ENCODE results near the gene STRIP2.

STRIP2 gene

GRCh38 chr7:129536323-129536722 lies 102.1 kb downstream of the STRIP2 start:
- no peak overlapping the region for H3K27ac ChIP-seq (ENCODE audit: low read length)
- H3K27me3 ChIP-seq (ENCODE audit: low read depth, low read length): no peaks in the 10 kb centered on the region
- H3K36me3 ChIP-seq (ENCODE audit: control insufficient read depth in 1 of 2, insufficient read depth in 2 of 2, low read length in 2 of 2): no peaks in the 10 kb centered on the region
- no peak overlapping the region for H3K4me3 ChIP-seq (ENCODE audit: low read depth in 1 of 2, low read length in 2 of 2)
- H3K4me1 ChIP-seq (ENCODE audit: control insufficient read depth in 1 of 2, insufficient read depth in 2 of 2, low read length in 2 of 2): no peaks in the 10 kb centered on the region
- H3K9me3 ChIP-seq (ENCODE audit: control insufficient read depth in 1 of 2, low read length in 2 of 2): peaks cover 0 to 4% of the 10 kb centered on the region in 2 donors

Measured in muscle layer of duodenum (tissue), 2 donors.